ENCODE data around the gene PLXNB2.

- TF ChIP-seq, protein P1, sequence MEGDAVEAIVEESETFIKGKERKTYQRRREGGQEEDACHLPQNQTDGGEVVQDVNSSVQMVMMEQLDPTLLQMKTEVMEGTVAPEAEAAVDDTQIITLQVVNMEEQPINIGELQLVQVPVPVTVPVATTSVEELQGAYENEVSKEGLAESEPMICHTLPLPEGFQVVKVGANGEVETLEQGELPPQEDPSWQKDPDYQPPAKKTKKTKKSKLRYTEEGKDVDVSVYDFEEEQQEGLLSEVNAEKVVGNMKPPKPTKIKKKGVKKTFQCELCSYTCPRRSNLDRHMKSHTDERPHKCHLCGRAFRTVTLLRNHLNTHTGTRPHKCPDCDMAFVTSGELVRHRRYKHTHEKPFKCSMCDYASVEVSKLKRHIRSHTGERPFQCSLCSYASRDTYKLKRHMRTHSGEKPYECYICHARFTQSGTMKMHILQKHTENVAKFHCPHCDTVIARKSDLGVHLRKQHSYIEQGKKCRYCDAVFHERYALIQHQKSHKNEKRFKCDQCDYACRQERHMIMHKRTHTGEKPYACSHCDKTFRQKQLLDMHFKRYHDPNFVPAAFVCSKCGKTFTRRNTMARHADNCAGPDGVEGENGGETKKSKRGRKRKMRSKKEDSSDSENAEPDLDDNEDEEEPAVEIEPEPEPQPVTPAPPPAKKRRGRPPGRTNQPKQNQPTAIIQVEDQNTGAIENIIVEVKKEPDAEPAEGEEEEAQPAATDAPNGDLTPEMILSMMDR (IDR thresholded peaks at IDR 0.05; ENCODE audit: low read length) = no peak
- no peak for TF ChIP-seq EZH2 (IDR thresholded peaks at IDR 0.05; ENCODE audit: borderline replicate concordance, low read length)
Measured at GRCh38 chr22:50310949-50311444, 3.6 kb upstream of the PLXNB2 start.
